ENCODE data around the gene SEPTIN2.
"Not testable (repeated sequence)": the region's sequence is repeated elsewhere in the genome, so short reads cannot be mapped to it uniquely, and the experiment has no call there.

Gene SEPTIN2

GRCh38 chr2:241286348-241287090, 29.2 kb upstream of the SEPTIN2 start:
- no peak for DNase-seq (ENCODE audit: extremely low read depth in 1 of 2, low read depth in 1 of 2)

GRCh38 chr2:241288324-241288888, 27.3 kb upstream of the SEPTIN2 start:
- DNase-seq (ENCODE audit: extremely low read depth in 1 of 2, low read depth in 1 of 2) = no peak

DNA sequence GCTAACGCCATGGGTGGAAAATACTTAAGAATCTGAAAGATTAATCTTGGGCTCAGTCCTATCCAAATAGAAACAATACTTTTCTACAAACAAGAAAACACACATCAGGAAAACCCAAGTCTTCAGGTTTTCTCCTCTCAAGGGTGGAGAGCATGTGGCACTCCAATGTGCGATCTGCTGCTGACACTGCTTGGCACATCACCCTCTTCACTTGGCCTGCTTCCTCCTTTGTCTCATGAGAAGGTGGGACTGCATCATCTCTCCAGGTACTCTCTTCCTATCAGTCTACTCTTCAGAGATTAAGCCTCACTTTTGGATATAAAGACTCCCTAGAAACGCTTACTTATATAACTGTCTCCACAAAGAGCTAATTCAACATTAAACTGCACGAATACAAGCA, 26.7 kb upstream of the SEPTIN2 start:
- DNase-seq (ENCODE audit: extremely low read depth in 1 of 2, low read depth in 1 of 2) = no peak

- DNase-seq (ENCODE audit: extremely low read depth in 1 of 2, low read depth in 1 of 2) = no peak
Measured at GRCh38 chr2:241289597-241289996, 26.1 kb upstream of the SEPTIN2 start.

GRCh38 chr2:241291153-241291552, 24.6 kb upstream of the SEPTIN2 start:
- DNase-seq (ENCODE audit: extremely low read depth in 1 of 2, low read depth in 1 of 2) = no peak

DNA sequence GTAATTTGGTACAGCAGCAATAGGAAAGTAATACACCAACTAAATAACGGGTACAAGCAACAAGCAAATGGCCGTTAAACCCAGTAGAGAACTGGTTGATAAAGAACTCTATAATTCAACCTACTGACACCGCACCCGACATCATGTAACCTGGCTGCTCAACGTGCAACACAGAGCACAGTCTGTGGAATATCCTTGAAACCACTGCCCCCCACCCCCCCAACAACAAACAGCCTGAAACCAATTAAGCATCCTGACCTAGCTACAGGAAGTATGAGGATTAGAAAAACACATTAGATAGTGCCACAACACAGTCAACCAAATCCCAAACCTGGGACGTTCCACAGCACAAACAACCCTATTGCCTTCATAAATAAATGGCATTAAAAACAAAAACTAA, 23.7 kb upstream of the SEPTIN2 start:
- no peak for DNase-seq (ENCODE audit: extremely low read depth in 1 of 2, low read depth in 1 of 2)

DNA sequence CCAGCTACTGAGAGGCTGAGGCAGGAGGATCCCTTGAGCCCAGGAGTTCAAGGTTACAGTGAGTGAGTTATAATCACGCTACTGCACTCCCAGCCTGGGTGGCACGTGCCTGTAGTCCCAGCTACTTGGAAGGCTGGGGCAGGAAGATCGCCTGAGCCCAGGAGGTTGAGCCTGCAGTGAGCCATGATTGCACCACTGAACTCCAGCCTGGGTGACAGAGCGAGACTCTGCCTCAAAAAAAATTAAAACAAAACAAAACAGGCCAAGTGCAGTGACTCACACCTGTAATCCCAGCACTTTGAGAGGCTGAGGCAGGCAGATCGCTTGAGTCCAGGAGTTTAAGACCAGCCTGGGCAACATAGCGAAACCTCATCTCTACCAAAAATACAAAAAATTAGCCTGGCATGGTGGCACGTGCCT, 22.3 kb upstream of the SEPTIN2 start:
- not testable (repeated sequence) for DNase-seq (ENCODE audit: extremely low read depth in 1 of 2, low read depth in 1 of 2)

DNA sequence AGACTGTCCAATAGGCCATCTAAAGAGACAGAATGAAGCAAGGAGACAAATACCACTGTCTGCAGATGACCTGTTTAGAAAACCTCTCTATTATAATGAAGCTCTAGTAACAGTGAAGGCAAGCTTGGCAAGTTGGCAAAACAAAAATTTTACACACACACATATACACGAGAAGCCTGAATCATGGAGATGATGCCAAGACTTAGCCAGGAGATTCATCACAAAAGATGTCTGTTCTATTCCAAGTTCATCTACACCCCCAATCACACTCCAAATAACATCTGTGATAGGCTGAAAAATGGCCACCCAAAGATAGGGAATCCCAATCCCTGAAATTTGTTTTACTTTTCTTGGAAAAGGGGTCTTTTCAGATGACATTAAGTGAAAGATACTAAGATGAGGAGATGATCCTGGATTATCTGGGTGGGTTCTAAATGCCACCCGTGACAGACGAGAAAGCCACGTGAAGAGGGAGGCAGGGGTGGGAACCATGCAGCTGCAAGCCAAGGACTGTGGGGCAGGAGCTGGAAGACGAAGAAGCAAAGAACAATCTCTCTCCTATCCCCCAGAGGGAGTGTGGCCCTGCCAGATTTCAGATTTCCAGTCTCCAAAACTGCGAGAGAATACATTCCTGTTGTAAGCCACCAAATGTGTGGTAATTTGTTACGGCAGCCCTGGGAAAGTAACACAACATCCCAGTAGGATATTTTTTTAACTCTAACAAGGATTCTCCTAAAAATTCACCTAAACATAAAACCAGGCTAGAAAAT, 20.2 kb upstream of the SEPTIN2 start:
- no peak for DNase-seq (ENCODE audit: extremely low read depth in 1 of 2, low read depth in 1 of 2)

- no peak for DNase-seq (ENCODE audit: extremely low read depth in 1 of 2, low read depth in 1 of 2)
Measured at GRCh38 chr2:241296767-241297166, 19.0 kb upstream of the SEPTIN2 start.

- DNase-seq (ENCODE audit: extremely low read depth in 1 of 2, low read depth in 1 of 2) = no peak
Measured at GRCh38 chr2:241298673-241299072, 17.1 kb upstream of the SEPTIN2 start.

GRCh38 chr2:241300000-241300399, 15.7 kb upstream of the SEPTIN2 start:
- DNase-seq (ENCODE audit: extremely low read depth in 1 of 2, low read depth in 1 of 2) = peak; percentile 28 to 32

- no peak for DNase-seq (ENCODE audit: extremely low read depth in 1 of 2, low read depth in 1 of 2)
Measured at GRCh38 chr2:241302083-241302482, 13.6 kb upstream of the SEPTIN2 start.

GRCh38 chr2:241302759-241303651, 12.7 kb upstream of the SEPTIN2 start:
- DNase-seq (ENCODE audit: extremely low read depth in 1 of 2, low read depth in 1 of 2) = no peak

- no peak for DNase-seq (ENCODE audit: extremely low read depth in 1 of 2, low read depth in 1 of 2)
Measured at GRCh38 chr2:241304039-241304670, 11.6 kb upstream of the SEPTIN2 start.

DNA sequence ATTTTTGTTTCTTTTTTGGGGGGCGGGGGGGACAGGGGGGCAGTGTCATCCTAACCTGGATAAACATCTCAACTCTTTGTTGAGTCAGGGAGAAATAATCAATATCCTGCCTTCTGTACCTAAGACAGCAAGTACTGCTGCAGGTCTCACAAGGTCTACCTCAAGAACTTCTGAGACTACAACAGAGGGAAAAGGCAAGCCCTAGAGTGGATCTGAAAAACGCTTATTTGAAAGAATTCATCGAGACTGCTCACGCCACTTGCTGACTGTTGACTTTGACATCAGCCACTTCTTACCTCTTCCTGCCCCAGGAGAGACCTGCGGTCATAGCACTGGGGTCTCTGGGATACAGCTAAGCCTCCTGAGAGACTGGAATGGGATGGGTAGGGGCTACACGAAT, 8.7 kb upstream of the SEPTIN2 start:
- no peak for DNase-seq (ENCODE audit: extremely low read depth in 1 of 2, low read depth in 1 of 2)

GRCh38 chr2:241308267-241308666, 7.5 kb upstream of the SEPTIN2 start:
- no peak for DNase-seq (ENCODE audit: extremely low read depth in 1 of 2, low read depth in 1 of 2)

DNA sequence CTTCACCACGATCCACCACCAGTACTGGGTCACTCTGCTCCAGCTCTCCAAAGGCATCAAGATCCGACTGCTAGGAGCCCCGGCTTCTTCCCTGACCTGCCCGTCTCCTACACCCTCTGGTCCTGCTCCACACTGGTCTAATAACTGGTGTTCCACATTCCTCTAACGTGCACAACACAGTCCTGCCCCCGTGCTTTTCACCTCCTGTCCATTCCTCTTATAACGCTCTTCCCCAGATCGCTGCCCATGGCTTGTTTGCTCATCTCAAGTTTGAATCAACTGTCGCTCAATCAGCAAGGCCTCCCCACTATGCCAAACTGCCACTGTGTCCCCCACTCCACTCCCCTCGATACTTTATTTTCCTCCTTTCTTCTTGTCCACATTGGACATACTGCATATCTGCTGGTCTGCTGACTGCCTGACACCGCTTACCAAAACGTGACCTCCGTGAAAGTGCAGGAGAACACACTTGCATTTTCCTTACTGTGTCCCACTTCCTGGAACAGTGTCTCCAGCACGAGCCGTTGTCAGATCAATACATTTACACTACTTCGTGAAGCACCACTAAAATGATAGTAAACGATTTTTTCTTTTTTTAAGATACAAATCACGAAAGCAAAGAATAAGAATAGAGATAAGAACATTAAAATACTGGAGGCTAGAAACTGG, 6.8 kb upstream of the SEPTIN2 start:
- DNase-seq (ENCODE audit: extremely low read depth in 1 of 2, low read depth in 1 of 2) = no peak

DNA sequence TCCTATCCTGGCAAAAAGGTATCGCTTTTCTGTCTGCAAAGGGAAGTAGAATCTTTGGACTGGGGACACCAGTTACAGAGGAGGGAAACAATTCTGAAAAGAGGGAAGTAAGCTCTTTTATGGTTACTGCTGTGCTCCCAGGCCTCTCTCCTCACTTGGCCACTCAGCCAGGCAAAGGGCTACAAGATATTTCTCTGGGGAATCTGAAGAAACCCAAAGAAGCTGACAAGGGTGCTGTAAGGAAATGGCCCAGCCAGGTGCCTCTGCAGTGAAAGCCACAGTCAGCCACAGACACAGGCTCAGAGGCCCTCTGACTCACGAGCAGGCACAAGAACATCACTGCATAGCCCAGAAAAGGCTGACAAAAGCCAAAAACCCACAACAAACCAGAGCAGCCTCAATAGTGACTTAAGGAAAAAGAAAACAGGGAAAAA, 6.0 kb upstream of the SEPTIN2 start:
- DNase-seq (ENCODE audit: extremely low read depth in 1 of 2, low read depth in 1 of 2) = peak; percentile 34 to 43

DNA sequence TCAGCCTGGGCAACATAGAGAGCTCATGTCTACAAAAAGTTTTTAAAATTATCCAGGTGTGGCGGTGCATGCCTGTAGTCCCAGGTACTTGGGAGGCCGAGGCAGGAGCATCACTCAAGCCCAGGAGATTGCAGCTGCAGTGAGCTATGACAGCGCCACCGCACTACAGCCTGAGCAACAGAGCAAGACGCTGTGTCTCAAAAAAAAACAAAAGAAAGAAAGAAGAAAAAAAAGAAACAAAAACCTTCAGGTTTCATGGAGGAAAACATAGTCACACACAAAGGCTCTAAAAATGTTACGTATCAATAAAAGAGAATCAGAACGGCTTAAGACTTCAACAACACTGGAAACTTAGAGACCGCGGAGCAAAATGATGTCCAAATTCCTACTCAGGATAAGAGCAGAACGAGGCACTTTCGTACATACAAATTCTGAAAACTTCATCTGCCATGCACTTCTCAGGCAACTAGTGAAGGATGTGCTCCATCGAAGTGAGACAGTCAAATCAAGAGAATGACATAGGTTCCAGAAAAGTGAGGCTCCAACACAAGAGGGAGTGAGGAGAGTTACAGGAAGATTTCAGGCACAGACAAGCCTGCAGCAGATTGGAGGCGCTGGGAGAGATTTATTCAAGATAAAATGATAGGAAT, 4.7 kb upstream of the SEPTIN2 start:
- no peak for DNase-seq (ENCODE audit: extremely low read depth in 1 of 2, low read depth in 1 of 2)

All from activated CD8-positive, alpha-beta memory T cell treated with anti-CD3 and anti-CD28 coated beads for 1 hour (primary cell).